HG02798 (cell line): ENCODE measurements around the gene FBXW8.

Experiments used
- ATAC-seq: cut with Tn5 transposase; IDR thresholded peaks from one replicate; pipeline ENCODE4 v1.9.1; 2021; ENCODE audit warnings: mild to moderate bottlenecking; ENCODE audit not compliant: unreplicated experiment, poor library complexity

FBXW8 gene

DNA sequence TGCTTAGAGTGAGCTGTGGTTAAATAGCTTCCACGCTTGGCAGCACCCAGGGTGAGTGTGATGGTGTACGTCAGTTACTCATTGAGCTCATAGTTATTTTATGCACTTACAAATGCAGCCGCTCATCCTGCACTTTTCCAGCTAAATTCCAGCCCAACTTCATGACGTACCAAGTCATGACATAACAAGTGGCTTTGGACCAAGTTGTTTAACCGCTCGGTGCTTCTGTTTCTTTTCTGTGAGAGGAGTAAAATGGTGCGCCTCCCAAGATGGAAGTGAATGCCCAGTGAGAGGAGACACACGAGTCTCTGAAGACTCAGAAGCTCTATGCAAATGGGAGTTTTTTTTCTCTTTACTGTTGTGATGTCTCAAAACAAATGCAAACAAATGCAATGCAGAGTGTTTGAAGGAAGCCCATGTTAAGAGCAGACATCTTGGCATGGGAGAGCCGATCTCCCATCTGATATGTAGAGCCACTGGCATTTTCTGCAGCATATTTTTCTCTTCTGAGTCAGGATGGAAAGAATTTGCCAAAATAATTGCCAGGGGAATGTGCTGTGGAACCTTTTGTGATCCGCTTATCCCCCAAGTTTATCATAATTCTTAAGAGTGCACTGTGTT, 72.2 kb downstream of the FBXW8 start:
- no peak for ATAC-seq

DNA sequence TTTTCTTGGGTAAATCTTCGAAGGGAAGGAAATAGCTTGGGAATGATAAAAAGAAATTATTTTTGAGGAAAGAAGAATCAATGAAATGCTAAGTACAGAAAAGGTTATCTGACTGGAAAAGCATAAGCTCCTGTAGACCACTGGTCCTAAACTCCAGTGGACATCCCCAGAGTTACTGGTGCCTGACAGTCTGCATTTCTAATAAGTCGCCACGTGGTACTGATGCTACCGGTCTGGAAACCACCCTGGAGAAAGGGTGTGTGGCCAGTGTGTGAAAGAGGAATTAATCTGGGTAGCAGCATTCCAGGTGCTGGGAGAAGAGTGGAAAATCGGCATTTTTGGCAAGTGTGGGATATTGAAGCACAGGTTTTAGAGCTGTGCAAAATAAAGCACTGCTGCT, 73.3 kb downstream of the FBXW8 start:
- no peak for ATAC-seq

DNA sequence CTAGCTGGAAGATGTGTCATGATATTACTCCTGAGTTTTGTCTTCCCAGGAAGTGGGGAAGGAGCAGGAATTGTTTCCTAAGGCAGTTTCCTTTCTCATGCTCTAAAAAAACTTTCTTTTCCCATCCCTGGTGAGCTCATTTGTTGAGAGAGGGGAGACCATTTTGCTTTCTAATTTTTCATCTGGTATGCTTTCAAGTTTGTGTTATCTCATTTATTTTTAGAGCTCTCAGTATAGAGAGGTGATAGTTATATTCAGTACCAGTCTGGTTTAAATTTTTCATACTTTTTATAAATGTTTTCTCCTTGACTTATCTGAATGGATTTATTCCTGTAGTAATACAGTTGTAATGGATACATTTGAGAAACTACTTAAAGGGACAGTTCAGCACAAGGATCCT, 79.6 kb downstream of the FBXW8 start:
- no peak for ATAC-seq

DNA sequence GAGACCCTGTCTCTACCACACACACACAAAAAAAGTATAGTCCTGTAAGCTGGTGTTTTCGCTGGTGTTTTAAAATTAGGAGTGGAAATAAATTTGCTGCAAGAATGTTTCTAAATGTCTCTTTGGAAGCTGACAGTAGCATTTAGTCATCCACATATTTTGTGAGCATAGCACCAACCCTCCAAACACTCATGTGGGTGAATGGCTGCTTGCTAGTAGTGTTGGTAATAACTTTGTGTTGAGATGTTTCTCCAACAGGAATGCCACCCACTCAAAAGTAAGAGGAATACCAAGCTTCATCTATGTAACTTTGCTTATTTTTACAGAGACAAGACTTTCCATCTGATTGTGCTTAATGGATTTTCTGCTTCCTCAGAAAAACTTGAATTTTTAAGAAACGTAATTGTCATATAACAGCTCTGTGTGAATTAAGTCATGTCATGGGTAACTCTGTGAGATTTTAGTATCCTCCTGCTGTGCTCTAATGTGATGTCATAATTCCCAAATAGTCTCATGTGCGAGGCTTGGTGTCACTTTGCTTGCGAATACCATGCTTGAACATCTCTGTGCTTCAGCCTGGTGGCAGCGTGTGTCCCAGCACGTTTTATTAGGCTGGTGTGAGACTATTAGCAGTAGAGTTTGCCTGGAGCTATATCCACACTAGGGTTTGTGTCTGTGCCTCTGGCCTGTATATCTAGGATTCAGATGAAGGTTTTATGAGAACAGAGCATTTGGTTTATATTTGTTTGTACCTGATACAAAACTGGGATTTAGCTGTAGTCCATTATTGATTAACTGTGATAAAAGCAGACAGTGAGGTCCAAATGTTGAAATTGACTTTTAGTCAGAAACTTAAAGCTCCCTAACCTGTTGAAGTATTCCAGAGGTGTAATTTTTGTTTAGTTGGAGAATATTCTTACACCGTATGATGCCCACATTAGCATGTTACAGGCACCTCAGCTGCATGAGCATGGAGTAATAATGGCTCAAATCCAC, 80.5 kb downstream of the FBXW8 start:
- ATAC-seq, result no peak

DNA sequence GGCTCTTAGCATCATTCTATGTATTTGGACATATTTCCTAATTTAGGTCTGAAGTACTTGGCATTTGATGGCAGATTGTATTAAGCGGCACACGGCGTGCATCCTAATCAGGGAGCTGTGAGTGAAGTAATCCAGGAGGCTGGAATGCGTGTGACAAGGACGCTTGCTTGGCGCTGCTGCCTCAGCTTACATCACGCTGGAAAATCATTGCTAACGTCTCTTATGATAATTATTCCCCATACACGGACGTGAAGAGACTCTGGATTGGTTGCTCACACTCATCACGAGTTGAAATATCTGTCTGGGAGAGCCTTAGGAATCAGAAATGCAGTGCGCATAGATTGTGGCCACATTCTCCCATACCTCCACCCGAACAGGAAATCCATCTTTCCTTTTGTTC, 85.3 kb downstream of the FBXW8 start:
- ATAC-seq, result no peak

DNA sequence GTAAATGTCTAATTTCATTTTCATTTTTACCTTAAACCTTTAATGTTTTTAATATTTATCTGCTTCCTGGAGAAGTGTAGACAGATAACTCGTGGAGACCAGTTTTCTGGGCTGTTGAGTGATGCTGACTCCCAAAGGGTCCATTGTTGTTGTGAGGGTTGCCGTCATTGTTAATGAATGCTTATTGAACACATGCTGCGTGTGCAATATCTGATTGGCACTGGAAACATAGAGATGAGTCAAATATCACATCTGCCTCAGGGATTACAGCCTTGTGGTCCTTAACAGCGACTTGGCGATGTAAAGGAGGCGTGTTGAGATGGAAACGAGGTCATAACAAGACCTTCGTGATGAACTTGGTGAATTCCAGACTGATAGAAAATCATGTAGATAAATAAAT, 85.9 kb downstream of the FBXW8 start:
- ATAC-seq, result no peak

DNA sequence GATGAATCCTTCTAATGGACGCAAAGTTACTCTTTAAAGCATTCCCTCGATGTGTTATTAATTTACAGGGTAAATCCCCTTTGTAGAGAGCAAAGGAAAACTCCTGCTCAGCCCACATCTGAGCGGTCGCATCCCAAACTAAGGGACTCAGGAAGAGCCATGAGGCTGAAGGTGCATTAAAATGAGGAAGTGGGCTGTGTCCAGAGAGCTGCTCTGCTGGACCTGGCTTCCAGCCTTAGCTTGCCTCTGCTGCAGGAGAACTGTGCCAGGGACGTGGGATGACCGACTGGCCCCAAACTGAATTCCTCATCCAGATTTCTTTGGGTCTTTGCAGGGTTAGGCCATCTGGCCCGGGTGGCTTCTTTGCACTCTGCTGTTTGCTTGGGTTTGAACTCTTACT, 88.3 kb downstream of the FBXW8 start:
- no peak for ATAC-seq

DNA sequence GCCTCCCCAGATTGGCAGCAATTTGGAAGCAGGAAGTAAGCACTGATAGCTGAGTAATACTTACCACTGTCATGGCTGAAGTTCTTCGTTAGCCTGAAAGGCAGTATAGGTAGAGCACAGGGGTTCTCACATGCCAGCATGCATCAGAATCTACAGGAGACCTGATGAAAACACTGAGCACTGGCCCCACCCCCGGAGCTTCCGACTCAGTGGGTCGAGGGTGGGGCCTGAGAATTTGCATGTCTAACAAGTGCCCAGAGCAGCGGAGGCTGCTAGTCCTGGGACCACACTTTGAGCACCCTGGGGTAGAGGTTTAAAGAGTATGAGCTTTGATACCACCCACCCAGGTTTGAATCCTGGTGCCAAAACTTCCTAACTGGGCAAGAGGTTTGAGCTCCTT, 89.6 kb downstream of the FBXW8 start:
- no peak for ATAC-seq

DNA sequence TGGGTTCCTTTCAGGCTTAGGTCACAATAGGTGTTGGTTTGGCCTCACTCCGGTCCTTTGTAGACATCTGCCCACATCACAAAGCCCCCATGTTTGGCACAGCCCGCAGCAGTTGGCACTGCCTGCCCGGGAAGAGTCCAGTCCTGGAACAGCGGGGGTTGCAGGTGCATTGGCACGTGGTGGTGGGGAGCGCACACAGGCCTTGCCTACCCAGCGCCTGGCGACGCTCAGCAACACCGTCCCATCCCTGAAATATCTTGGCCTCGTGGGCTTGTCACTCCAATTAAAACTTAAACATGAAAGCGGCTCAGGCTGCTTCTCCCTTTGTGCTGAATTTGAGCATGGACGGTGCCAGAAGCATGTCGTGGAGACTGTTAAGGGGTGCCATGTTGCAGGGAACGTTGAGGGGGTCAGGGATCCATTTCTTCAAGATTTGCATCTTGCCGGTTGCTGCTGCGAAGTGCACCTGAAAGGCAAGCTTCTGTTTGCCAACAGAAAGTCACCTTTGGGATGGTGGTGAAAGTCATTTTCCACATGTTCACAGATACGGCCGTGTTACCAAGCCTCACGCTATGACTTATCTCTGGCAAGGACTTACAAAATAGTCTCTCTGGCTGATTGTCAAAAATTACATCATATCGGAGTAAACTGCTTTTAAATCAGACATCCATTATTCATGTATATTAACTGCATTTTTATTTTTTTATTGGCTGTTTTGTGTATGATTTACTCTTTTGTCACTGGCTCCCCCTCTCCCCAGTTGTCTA, 91.5 kb downstream of the FBXW8 start:
- no peak for ATAC-seq

DNA sequence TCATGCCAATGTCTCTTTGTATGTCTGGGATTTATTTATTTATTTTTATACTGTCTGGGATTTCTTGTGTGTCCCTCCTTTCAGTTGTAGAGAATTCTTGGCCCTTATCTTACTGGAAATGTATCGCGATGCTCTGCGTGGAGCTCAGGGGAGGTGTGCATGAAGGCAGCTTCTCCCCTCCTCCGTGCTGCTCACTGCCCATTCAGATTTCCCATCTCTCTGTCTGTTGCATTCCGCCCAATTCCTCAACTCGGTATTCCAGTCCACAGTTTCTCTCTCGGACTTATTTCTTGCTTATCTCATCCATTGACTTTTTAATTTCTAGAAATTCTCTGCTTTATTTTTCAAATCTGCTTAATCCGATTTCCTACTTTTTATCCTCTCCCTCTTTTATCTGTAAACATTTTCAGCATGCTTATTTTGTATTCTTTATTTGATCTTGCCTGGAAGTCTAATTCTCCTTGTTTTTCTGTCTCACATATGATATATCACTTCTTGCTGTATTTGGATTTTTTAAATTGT, 93.2 kb downstream of the FBXW8 start:
- no peak for ATAC-seq

DNA sequence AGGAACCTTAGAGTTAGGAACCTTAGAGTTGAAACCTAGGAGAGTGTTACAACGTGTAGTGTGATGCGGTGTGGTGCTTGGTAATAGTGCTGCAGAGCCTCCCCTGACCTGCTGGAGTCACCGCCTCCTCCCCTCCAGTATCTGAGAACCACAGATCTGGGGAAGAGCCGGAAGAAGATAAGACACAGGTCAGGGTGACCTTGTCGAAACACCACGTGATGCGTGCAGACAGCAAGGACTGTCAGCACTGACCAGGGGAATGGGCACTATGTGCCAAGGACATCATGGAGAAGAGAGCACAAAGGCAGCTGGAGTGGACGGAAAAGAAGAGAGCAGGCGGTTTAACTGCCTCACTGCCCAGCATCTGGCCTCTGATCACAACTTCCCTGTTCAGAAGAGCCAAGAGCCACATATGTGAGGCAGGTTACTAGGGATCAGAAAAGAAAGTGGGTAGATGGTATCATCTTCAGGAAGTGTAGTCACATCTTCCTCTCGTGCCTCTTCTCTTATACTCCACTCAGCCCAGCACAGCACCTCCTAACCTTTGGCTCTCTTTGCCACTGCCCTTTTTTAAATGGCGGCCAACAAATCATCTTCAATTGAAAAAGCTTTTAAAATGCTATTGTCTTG, 94.8 kb downstream of the FBXW8 start:
- ATAC-seq, result no peak

DNA sequence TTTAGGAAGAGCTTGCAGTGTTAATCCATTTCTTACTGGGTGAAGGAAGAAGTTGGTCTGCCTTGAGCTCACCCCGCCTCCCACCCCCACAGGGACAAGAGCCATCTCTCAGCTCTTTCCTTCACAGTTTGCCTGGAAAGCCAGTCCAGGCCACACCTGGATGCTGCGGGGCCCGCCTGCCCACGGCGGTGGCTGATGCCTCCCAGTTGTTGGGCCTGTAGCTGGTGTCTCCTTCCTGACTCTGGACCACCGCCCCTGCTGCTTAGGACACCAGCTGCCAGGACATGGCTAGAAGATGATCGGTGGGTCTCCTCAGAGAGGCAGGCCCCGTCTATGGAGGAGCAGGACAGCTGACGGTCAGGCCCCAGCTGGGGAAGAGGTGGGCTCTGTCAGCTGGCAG, 95.6 kb downstream of the FBXW8 start:
- ATAC-seq, result no peak

DNA sequence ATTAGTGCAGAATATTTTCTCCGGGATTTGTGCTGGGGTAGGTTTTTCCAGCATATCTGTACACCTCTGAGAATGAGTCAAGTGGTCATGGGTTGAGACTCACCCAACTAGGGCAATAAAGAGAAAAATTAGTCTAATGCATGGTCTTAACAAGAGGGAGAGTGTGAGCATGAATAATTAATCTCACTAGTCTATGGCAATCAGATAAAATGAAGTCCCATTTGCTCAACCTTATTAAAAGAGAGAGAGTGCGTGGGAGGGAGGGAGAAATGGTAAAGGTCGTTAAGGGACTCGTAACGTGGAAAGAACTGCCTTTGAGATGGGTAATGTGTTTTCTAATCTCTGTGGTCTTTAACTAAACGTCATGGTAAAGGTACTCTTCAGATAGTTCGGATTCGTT, 96.8 kb downstream of the FBXW8 start:
- no peak for ATAC-seq

DNA sequence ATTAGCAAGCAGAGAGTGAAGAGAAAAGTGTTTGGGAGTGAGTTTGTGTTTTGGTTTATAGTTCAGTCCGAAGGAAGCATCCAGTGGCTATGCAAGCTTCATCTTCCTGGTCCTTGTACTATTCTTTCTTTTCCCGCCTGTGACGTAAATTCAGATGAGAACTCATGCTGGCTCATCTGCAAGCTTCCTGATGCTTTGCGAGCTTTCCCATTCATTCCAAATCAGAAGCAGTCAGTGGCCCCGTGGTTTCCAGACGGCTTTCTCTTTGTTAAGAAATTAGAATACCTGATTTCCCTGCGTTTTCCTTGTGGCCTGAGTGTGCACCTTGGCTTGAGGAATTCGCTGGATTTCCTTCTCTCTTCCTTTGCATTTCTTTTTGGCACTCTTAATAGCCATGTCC, 99.0 kb downstream of the FBXW8 start:
- ATAC-seq, result no peak

DNA sequence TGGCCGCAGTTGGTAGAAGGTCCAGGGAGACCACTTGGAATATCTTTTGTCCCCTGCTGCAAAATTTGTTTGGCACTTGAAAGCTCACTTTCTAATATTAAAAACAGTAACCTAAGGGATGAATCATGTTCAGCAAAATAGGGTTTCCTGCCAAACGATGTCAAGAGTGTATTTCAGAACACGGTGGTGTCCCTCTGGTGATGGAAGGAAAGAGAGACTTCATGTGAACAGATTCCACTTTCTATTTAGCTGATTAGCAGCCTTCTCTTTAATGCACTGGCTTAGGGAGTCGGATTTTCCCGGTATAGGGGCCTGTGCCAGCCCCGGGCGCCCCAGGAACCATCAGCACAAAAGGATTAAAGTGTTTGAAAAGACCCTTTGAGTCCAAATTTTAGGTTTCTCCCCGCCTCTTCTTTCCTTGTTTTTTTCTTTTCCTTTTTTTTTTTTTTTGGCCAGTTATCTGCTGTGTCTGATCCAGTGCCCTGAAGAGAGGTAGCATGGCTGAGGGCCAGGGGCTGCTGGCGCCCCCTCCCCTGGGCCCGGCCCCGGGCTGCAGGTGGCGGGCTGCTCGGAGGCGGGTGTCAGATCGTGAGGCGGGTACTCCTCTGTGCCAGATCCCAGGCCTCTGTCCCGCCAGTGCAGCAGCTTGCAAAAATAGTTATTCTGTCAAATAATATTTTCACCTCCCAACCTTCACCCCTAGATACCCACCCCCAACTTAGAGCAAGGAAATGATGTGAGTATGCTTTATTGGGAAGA, 100.1 kb downstream of the FBXW8 start:
- no peak for ATAC-seq

DNA sequence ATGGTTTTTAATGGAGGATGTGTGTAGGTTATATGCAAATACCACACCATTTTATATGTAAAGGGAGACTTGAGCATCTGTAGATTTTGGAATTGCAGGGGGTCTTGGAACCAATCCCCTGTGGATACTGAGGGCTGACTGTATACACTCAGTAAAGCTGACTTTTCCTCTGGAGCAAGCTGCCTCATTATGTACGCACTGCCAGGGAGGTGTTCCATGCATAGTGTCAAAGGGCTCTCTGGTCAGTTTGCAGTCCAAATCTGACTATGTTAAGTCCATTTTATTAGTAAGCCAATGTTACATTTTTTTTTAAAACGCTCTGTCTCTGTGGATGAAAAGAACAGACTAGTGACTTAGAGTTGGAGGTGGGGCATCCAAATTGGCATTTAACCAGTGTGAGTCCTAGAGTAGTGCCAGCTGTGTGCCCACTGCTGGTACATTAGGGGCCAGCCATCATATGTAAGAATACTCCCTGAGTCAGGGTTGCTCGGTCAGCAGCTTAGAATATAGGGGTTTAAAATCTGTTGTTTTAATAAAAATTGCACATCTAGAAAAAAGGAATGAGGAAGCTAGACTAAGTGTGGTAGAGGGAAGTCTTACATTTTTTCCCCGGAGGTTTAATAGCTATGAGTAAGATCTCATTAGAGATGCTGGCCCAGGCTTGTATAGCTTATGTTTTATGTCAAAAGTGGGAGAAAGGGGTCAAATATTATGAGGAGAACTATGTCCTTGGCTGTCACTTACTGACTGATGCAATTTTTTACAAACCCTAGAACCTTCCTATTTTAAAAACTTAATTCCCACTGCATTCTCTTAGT, 101.4 kb downstream of the FBXW8 start:
- no peak for ATAC-seq

DNA sequence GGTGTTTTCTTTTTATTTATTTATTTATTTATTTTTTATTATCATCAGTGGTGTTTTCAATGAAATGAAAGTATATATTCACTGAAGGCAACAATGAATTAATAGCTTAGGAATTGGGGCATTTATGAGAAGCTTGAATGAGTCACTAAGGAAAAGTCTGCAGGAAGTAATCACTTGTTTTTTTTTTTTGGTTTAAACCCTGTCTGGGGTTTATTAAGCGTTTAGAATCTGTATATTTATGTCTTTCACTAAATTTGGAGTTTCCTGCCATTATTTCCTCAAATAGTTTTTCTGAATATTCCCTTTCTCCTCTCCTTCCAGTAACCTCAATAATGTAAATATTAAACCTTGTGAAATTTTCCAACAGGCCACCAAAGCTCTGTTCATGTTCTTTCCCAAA, 103.0 kb downstream of the FBXW8 start:
- no peak for ATAC-seq

DNA sequence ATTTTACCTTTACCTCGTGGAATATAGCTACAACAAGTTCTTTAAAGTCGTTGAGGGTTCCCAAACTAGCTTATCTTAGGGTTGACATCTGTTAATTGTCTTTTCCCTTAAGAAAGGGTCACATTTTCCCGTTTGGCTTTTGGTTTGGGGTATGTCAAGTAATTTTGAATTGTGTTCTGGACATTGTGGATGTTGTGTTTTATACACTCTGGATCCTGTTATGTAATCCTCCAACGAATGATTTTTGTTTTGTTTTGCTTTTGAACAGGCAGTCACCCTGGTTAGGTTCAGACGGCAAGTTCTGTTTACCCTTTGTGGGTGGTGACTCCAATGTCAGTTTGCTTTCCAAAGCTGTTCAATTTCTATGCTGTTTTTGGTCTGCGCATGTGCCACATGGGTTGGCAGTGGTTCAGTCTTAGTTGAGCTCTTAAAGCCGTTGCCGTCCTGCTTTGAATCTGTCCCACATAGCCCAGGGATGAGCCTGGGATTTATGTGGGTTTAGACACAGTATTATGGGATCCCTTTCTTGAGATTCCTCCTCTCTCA, 103.7 kb downstream of the FBXW8 start:
- ATAC-seq, result no peak

DNA sequence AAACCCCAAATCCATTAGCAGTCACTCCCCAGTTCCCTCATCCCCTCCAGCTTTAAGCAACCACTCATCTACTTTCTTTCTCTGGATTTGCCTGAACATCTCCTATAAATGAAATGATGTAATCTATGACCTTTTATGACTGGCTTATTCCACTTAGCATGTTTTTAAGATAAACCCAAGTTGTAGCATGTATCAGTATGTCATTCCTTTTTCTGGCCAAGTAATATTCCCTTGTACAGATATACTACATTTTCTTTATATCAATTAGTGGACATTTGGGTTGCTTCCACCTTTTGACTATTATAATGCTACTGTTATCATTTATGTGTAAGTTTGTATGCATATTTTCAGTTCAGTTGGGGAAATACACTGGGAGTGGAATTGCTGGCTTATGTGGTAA, 105.1 kb downstream of the FBXW8 start:
- no peak for ATAC-seq
